Left lung (tissue), 10 donors: ENCODE results near the gene TAF6L. TPM values are rescaled to one million over a fixed set of nuclear protein-coding genes. Genes with fewer than 3 reads are reported as not detected.
A peak's percentile ranks its signal among the peaks of the same experiment; 100 is the strongest.

Experiments
- ATAC-seq: fragments of 200-7000 bp; cut with Tn5 transposase; one replicate; pipeline ENCODE4 v1.9.1; 2020; ENCODE audit warnings: moderate library complexity
- DNase-seq, 4 donors: peaks; one replicate each; pipeline ENCODE4 v3.0.0-alpha.2; 2013 to 2020
- H3K27ac ChIP-seq, 2 donors: fragments of 200-600 bp; sonication (generic) in 1 of 2; one replicate each; pipeline versions ENCODE4 v1.5.0 to v1.8.0; 2020 to 2021
- H3K27me3 ChIP-seq, 2 donors: fragments of 200-600 bp; sonication (generic) in 1 of 2; one replicate each; pipeline versions ENCODE4 v1.5.0 to v1.8.0; 2020 to 2021
- H3K36me3 ChIP-seq, 2 donors: fragments of 200-600 bp; sonication (generic) in 1 of 2; one replicate each; pipeline versions ENCODE4 v1.5.0 to v1.8.0; 2020 to 2021
- H3K4me1 ChIP-seq, 2 donors: fragments of 200-600 bp; one replicate each; pipeline ENCODE4 v1.8.0; 2021
- H3K4me3 ChIP-seq, 2 donors: fragments of 200-600 bp; sonication (generic) in 1 of 2; one replicate each; pipeline versions ENCODE4 v1.5.0 to v1.8.0; 2020 to 2021; ENCODE audit warnings: mild to moderate bottlenecking in 1 of 2
- H3K9me3 ChIP-seq, 2 donors: fragments of 200-600 bp; sonication (generic) in 1 of 2; one replicate each; pipeline versions ENCODE4 v1.5.0 to v1.8.0; 2020 to 2021
- CTCF ChIP-seq, 2 donors: fragments of 200-600 bp; sonication (generic) in 1 of 2; IDR thresholded peaks; one replicate each; pipeline versions ENCODE4 v1.5.0 to v1.8.0; 2021; ENCODE audit warnings: antibody characterized with exemption in 2 of 2
- intact Hi-C, 2 donors: fragments of 100-400 bp; cut with DNase I; formaldehyde crosslinking; loops; one replicate each; pipeline versions ENCODE4 v1.11.2 to v1.14.2; 2022
- polyA plus RNA-seq, 6 donors: library from polyadenylated mRNA; unstranded; fragments of 120-200 nt; gene quantifications; one replicate each; pipeline ENCODE4 v1.2.1, GENCODE V29; 2013; ENCODE audit not compliant: insufficient read length in 6 of 6
- total RNA-seq, 2 donors: library from RNA; stranded (reverse); fragmentation: NEBNext Ultra II Directional; extraction: Animal tissue kit (Norgen Biotek cat#: 25700); gene quantifications; one replicate each; pipeline ENCODE4 v1.2.1, GENCODE V29; 2021
- donor health status: DM: no; HTN: yes; CAD: no.
- donor health status: DM: no; HTN: no; CAD: no.

TAF6L gene
- total and polyA plus RNA-seq, 8 donors: 14.5 to 35.2 (median 29.1) TPM

DNA sequence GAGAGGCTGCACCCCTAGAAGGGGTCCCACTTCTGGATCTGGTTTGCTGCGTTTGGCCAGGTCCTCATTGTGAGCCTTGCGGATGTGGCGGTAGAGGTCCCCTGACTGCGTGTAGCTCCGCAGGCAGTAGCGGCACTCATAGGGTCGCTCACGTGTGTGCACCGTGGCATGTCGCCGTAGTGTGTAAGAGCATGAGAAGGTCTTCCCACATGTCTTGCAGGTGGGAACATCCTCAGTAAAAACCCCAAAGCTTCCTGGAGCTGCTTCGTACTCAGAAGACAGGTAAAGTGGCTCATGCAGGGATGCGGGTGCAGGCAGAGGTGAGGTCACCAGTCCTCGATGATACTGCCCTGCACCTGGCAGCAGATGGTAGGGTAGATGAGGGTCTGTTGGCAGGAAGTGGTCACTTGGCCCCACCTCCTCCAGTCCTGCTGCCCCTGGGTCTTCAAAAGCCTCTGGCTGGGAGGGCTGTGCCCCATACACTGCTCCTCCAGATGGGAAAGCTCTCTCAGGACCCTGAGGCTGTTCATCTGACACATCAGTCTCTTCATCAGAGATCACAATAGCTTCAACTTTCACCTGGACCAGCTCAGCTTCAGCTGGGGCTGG lies 18.9 kb upstream of the TAF6L start:
- peaks cover 0 to 13% of the 10 kb centered on the region in 2 donors for H3K36me3 ChIP-seq
- ATAC-seq: no peak
- H3K27me3 ChIP-seq: no peaks in the 10 kb centered on the region
- no peak overlapping the region for H3K4me3 ChIP-seq
- TF ChIP-seq CTCF (IDR thresholded peaks at IDR 0.05): no peak
- no peak overlapping the region for H3K27ac ChIP-seq
- intact Hi-C loops: no loop called here
- no peak for DNase-seq
- H3K4me1 ChIP-seq: peaks cover 9 to 26% of the 10 kb centered on the region in 2 donors
- H3K9me3 ChIP-seq: no peaks in the 10 kb centered on the region

DNA sequence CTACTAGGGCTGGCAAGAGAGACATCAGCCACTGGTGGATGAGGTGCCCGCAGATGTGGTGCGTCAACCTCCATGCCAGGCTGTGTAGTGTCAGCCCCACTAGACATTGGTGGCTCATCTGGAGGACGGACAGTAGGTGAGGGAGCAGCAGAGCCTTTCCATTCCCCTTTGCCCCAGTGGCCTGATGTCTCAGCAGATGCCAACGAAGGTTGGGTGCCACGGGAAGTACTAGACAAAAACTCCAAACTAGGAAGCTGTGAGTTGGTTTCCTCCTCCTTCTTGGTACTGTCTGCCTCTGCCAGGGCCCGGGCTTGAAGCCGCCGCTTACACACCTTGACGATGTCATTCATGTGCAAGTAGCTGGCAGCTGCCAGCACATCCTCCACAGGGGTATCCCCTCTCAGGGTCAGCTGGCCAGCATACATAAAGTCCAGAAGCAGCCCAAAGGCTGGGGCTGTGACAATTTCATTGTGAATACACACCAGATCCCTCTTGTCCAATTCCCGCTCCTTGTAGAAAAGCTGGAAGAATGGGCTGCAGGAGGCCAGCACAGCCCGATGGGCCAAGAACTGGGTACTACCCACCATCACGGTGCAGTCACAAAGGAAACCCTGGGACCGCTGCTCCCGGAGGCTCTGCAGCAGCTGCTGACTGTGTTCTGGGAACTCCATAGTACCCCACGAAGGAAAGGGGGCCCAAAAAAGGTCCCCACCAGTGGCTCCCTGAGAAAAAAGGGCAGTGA lies 18.0 kb upstream of the TAF6L start:
- ATAC-seq (no peak), DNase-seq (peak in 1 of 4 donors; percentile 38)
- peaks cover 9 to 26% of the 10 kb centered on the region in 2 donors for H3K4me1 ChIP-seq
- H3K4me3 ChIP-seq: peak overlapping the region; percentile 40 to 68
- peaks cover 0 to 13% of the 10 kb centered on the region in 2 donors for H3K36me3 ChIP-seq
- TF ChIP-seq CTCF (IDR thresholded peaks at IDR 0.05): no peak
- no peaks in the 10 kb centered on the region for H3K9me3 ChIP-seq
- intact Hi-C loops: no loop called here
- no peaks in the 10 kb centered on the region for H3K27me3 ChIP-seq
- H3K27ac ChIP-seq: peak overlapping the region; percentile 80 to 90

DNA sequence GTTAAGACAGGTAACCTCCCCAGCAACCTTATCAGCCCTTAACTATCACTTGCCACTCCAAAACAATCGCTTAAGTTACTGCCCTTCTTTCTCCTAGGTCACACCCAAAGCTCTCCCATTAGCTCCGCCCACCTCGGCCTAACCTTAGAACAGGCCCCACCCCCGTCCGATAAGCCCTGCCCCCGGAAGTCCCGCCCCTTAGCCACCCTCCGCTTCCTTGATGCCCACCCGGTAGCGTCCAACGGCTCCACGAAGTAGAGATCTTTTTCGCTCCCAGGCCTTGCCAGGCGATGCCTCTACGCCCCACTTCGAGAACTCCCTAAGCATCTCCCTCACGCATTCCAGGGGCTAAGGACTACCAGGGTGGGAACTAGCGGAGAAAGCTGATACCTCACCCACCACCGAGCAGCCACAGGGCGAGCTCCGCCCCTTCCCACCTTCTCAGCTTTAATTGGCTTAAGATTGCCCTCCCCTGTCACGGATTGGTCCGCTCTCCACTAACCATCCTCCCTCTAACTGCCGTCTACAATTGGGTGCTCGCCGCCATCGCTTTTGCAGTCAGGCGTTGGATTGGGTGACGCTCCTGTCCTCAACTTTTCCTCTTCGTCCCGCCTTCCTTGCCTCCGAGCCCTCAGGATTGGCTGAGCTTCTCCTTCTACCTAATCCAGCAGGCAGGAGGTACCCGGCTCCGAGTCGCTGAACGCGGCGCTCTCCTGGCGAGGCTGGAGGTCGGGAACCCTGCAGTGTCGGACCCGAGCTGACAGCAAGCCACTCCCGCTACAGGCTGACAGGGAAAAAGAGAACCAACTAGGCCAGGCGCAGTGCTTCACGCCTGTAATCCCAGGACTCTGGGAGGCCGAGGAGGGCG lies 17.2 kb upstream of the TAF6L start, which contains the start of gene ZBTB3:
Gene ZBTB3, minus strand, starts transcription at position 425 of the 868 bp plus-strand sequence. CDS start 496 bp downstream, outside the sequence.
- peaks cover 0 to 13% of the 10 kb centered on the region in 2 donors for H3K36me3 ChIP-seq
- H3K27ac ChIP-seq: peak within 1 kb of the TSS; percentile 80 to 90
- TF ChIP-seq CTCF (IDR thresholded peaks at IDR 0.05): no peak
- H3K9me3 ChIP-seq: no peaks in the 10 kb centered on the region
- intact Hi-C loops: no loop called here
- peak; percentile 97 for ATAC-seq
- peak; percentile 94 to 98 (median 97) for DNase-seq
- peaks cover 9 to 26% of the 10 kb centered on the region in 2 donors for H3K4me1 ChIP-seq
- no peaks in the 10 kb centered on the region for H3K27me3 ChIP-seq
- peak within 1 kb of the TSS; percentile 40 to 68 for H3K4me3 ChIP-seq

DNA sequence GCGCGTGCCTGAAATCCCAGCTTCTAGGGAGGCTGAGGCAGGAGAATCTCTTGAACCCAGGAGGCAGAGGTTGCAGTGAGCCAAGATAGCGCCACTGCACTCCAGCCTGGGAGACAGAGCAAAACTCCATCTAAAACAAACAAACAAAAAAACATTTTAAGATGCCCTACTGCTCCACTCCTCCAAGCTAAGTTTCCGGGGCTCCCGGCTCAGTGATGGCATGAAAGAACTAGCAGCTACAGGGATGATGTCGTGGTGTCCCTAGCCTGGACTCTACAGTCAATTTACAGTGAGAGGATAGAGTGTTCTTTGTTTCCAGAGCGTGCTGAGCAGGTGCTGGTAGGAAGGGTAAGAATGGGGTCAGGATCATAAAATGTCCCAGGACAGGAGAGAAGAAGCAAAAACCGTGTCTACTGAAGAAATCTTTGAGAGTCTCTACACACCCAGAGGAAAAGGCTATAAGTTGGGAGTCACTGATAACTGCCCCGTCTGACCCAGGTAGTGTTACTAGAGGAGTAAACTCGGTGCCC lies 16.0 kb upstream of the TAF6L start:
- no peak for TF ChIP-seq CTCF (IDR thresholded peaks at IDR 0.05)
- Histone ChIP-seq H3K4me1 (peaks cover 9 to 26% of the 10 kb centered on the region in 2 donors), H3K36me3 (peaks cover 0 to 13% of the 10 kb centered on the region in 2 donors), H3K9me3 (no peaks in the 10 kb centered on the region), H3K4me3 (no peak overlapping the region), H3K27me3 (no peaks in the 10 kb centered on the region), H3K27ac (no peak overlapping the region)
- ATAC-seq: no peak
- intact Hi-C loops: no loop called here
- no peak for DNase-seq
